GM18907 (cell line): ENCODE results near the gene TERT.
"Not testable (repeated sequence)": the region's sequence is repeated elsewhere in the genome, so short reads cannot be mapped to it uniquely, and the experiment has no call there.

Experiments used
- ATAC-seq: cut with Tn5 transposase; IDR thresholded peaks from one replicate; pipeline ENCODE4 v1.9.1; 2021; ENCODE audit warnings: mild to moderate bottlenecking, moderate library complexity; ENCODE audit not compliant: unreplicated experiment

TERT gene

GRCh38 chr5:1294835-1295649 lies at the start of gene TERT:
Gene TERT (minus strand): TSS chr5:1295068. CDS start chr5:1294989, 79 bp downstream.
- ATAC-seq = no peak

- ATAC-seq = peak; percentile 35
These were observed 49.3 kb upstream of the TERT start for GRCh38 chr5:1343931-1344901.

- ATAC-seq = no peak
These were observed 48.5 kb upstream of the TERT start for GRCh38 chr5:1343315-1343751.

GRCh38 chr5:1342711-1343110 lies 47.8 kb upstream of the TERT start:
- ATAC-seq = not testable (repeated sequence)

- no peak for ATAC-seq
These were observed 47.4 kb upstream of the TERT start for GRCh38 chr5:1342268-1342667.

- ATAC-seq = no peak
These were observed 47.0 kb upstream of the TERT start for GRCh38 chr5:1341863-1342262.

GRCh38 chr5:1339818-1340210 lies 44.9 kb upstream of the TERT start:
- ATAC-seq = not testable (repeated sequence)

GRCh38 chr5:1339139-1339817 lies 44.4 kb upstream of the TERT start:
- not testable (repeated sequence) for ATAC-seq

GRCh38 chr5:1338506-1339070 lies 43.7 kb upstream of the TERT start:
- no peak for ATAC-seq

GRCh38 chr5:1338196-1338490 lies 43.3 kb upstream of the TERT start:
- ATAC-seq = no peak

GRCh38 chr5:1337489-1338195 lies 42.8 kb upstream of the TERT start:
- no peak for ATAC-seq

GRCh38 chr5:1336749-1337488 lies 42.1 kb upstream of the TERT start:
- no peak for ATAC-seq

GRCh38 chr5:1336106-1336561 lies 41.3 kb upstream of the TERT start:
- ATAC-seq = no peak

GRCh38 chr5:1335540-1336095 lies 40.8 kb upstream of the TERT start:
- ATAC-seq = no peak

GRCh38 chr5:1334831-1335539 lies 40.1 kb upstream of the TERT start:
- ATAC-seq = no peak

- no peak for ATAC-seq
These were observed 39.1 kb upstream of the TERT start for GRCh38 chr5:1333986-1334385.

- ATAC-seq = not testable (repeated sequence)
These were observed 38.4 kb upstream of the TERT start for GRCh38 chr5:1333286-1333685.

- ATAC-seq = no peak
These were observed 37.7 kb upstream of the TERT start for GRCh38 chr5:1332461-1333001.
